H1 (cell line): ENCODE results near the gene PDZRN4.

Experiments used
- CHD1 ChIP-seq: IDR thresholded peaks from 2 replicates; pipeline ENCODE4 v1.6.1; 2012; ENCODE audit warnings: low read depth, low read length, improper control_type of control experiment
- POLR2A ChIP-seq, 2 experiments: IDR thresholded peaks; 1 replicate in 1 of 2; 2 replicates in 1 of 2; pipeline ENCODE4 v1.6.1; 2011; ENCODE audit warnings: low read depth in 2 of 2, low read length in 2 of 2, mild to moderate bottlenecking in 2 of 2; ENCODE audit errors: control extremely low read depth in 1 of 2
- POLR2AphosphoS5 ChIP-seq: IDR thresholded peaks from 2 replicates; pipeline ENCODE4 v1.6.1; 2011; ENCODE audit warnings: low read depth, low read length
- RFX5 ChIP-seq: IDR thresholded peaks from 2 replicates; pipeline ENCODE4 v1.6.1; 2011; ENCODE audit warnings: low read depth, low read length, improper control_type of control experiment, borderline replicate concordance
- TCF12 ChIP-seq: IDR thresholded peaks from 2 replicates; pipeline ENCODE4 v1.6.1; 2011; ENCODE audit warnings: low read depth, mild to moderate bottlenecking, low read length
- YY1 ChIP-seq: IDR thresholded peaks from 2 replicates; pipeline ENCODE4 v1.6.1; 2011; ENCODE audit warnings: low read depth, mild to moderate bottlenecking, low read length
- TF ChIP-seq, protein P1 (sequence below), 3 experiments: IDR thresholded peaks; 1 replicate in 2 of 3; 2 replicates in 1 of 3; pipeline versions ENCODE4 v1.5.1 to v1.6.1; 2011; ENCODE audit warnings: low read length in 3 of 3, mild to moderate bottlenecking in 3 of 3, inconsistent platforms in 2 of 3, low read depth in 1 of 3, moderate library complexity in 1 of 3; ENCODE audit not compliant: insufficient read depth in 1 of 3; ENCODE audit errors: control extremely low read depth in 1 of 3
- TF ChIP-seq, protein P2 (sequence below): IDR thresholded peaks from 2 replicates; pipeline ENCODE4 v1.6.1; 2011; ENCODE audit warnings: low read length, improper control_type of control experiment
- TF ChIP-seq, protein P3 (sequence below): IDR thresholded peaks from 2 replicates; pipeline ENCODE4 v1.6.1; 2012; ENCODE audit warnings: inconsistent platforms

DNA sequence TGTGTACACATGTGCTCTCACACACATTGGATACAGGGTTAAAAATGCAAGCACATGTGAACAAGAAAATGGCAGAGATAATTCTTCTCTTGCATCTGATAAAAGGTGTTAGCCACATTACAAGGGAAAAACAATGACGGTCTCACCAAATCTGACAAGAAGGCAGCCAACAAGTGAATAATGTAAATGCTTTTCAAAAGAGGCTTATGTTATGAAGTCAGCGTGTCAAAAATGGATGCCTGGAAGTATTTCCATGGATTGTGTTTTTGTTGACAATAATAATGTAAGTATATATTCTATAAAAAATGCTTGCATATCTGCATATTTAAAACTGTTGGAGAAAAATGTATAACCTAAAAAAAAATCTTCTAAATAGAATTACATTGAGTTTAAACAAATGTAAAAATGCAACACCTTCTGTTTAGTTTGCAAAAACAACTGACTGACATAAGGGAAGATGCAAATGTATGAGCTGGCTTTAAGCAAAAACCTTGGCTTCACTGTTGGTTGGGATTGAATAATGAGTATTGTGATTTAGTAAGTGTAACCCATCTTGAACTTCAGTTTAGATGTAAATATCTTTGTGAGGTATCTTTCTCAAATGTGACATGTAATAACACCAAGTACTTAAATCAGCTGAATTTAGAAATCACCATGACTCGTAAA, 424.9 kb downstream of the PDZRN4 start:
- TF ChIP-seq, protein P1, sequence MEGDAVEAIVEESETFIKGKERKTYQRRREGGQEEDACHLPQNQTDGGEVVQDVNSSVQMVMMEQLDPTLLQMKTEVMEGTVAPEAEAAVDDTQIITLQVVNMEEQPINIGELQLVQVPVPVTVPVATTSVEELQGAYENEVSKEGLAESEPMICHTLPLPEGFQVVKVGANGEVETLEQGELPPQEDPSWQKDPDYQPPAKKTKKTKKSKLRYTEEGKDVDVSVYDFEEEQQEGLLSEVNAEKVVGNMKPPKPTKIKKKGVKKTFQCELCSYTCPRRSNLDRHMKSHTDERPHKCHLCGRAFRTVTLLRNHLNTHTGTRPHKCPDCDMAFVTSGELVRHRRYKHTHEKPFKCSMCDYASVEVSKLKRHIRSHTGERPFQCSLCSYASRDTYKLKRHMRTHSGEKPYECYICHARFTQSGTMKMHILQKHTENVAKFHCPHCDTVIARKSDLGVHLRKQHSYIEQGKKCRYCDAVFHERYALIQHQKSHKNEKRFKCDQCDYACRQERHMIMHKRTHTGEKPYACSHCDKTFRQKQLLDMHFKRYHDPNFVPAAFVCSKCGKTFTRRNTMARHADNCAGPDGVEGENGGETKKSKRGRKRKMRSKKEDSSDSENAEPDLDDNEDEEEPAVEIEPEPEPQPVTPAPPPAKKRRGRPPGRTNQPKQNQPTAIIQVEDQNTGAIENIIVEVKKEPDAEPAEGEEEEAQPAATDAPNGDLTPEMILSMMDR (IDR thresholded peaks at IDR 0.05; ENCODE audit: control extremely low read depth in 1 of 3, insufficient read depth in 1 of 3, low read depth in 1 of 3, low read length in 3 of 3): no peak
- TF ChIP-seq YY1: no peak
- TF ChIP-seq, protein P2, sequence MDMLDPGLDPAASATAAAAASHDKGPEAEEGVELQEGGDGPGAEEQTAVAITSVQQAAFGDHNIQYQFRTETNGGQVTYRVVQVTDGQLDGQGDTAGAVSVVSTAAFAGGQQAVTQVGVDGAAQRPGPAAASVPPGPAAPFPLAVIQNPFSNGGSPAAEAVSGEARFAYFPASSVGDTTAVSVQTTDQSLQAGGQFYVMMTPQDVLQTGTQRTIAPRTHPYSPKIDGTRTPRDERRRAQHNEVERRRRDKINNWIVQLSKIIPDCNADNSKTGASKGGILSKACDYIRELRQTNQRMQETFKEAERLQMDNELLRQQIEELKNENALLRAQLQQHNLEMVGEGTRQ: no peak
- no peak for TF ChIP-seq POLR2AphosphoS5
- TF ChIP-seq, protein P3, sequence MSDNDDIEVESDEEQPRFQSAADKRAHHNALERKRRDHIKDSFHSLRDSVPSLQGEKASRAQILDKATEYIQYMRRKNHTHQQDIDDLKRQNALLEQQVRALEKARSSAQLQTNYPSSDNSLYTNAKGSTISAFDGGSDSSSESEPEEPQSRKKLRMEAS: no peak
- no peak for TF ChIP-seq TCF12
- TF ChIP-seq CHD1: no peak
- no peak for TF ChIP-seq POLR2A (IDR thresholded peaks at IDR 0.05; ENCODE audit: control extremely low read depth in 1 of 2, low read depth in 2 of 2, low read length in 2 of 2)
- TF ChIP-seq RFX5: no peak
